ENCODE measurements around the gene DPP4.

GRCh38 chr2:162053066-162053807 is 20.8 kb downstream of the DPP4 start:
- no peak for TF ChIP-seq CTCF (optimal IDR thresholded peaks at IDR 0.05 in 1 of 3, IDR thresholded peaks at IDR 0.05 in 1 of 3, conservative IDR thresholded peaks at IDR 0.05 in 1 of 3; ENCODE audit: extremely low read depth in 1 of 3, insufficient read depth in 2 of 3, low read length in 3 of 3)
- no peak for TF ChIP-seq EZH2 (IDR thresholded peaks at IDR 0.05; ENCODE audit: low read length)

All from keratinocyte (primary cell).